NCI-H146 treated with DMSO at 0.1 percent for 48 hours (cell line): ENCODE data around the gene CCL11.

ENCODE experiments used
- DNase-seq: peaks from one replicate; lab custom pipeline; 2025; ENCODE audit not compliant: unreplicated experiment; lab: John Stamatoyannopoulos, UW

Gene CCL11

GRCh38 chr17:34285286-34285792, at the start of gene CCL11:
Gene CCL11 (plus strand): TSS chr17:34285742. CDS start chr17:34285809, 67 bp downstream.
- DNase-seq, result no peak

DNA sequence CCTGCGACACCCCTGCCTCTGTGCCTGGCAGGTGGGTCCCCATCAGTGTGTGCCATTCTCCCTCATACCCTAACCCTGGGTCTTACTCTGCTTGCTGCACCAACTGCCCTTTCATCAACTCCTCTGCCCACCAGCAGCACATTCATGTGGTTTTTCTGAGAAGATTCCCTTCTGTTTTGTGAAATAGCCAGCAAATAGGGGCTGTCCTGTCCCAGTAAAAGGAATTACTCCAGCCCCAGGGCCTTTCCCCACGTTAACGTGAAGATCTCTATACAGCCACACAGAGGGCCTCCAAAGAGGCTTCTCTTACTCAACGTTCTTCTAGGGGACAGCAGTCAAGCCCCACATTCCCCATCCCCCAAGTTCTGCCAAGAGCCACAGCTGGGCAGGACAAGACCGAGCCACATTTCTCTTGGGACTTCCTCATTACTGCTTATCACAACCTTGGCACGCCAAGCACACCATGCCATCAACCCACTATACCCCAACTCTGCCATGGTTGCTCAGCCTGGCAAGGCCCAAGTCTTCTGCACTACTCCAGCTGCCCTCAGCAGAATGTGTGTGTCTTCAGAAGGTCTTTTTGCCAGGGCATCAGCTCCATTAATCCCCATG, 49.2 kb upstream of the CCL11 start:
- no peak for DNase-seq

DNA sequence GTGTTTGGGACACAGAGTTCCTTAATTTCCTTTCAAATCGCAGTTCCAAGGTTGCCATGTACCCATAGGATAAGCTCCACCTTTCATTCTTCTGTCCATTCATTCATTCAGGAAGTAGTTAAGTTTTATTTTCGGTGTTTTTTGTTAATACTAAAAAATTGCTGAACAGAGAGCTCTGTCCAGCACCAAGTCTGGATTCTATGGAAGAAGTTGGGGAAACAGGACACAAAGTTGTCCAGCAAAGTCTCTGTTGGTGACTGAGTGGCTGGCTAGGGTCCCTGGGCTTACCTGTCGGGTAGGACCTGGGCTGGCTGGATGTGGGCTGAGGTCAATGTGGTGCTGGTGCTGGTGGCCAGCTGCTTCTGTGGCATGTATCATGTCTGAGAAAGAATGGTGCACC, 48.1 kb upstream of the CCL11 start:
- no peak for DNase-seq

- DNase-seq, result no peak
These were observed 44.5 kb upstream of the CCL11 start for GRCh38 chr17:34241062-34241461.

GRCh38 chr17:34242587-34243363, 42.8 kb upstream of the CCL11 start:
- no peak for DNase-seq

DNA sequence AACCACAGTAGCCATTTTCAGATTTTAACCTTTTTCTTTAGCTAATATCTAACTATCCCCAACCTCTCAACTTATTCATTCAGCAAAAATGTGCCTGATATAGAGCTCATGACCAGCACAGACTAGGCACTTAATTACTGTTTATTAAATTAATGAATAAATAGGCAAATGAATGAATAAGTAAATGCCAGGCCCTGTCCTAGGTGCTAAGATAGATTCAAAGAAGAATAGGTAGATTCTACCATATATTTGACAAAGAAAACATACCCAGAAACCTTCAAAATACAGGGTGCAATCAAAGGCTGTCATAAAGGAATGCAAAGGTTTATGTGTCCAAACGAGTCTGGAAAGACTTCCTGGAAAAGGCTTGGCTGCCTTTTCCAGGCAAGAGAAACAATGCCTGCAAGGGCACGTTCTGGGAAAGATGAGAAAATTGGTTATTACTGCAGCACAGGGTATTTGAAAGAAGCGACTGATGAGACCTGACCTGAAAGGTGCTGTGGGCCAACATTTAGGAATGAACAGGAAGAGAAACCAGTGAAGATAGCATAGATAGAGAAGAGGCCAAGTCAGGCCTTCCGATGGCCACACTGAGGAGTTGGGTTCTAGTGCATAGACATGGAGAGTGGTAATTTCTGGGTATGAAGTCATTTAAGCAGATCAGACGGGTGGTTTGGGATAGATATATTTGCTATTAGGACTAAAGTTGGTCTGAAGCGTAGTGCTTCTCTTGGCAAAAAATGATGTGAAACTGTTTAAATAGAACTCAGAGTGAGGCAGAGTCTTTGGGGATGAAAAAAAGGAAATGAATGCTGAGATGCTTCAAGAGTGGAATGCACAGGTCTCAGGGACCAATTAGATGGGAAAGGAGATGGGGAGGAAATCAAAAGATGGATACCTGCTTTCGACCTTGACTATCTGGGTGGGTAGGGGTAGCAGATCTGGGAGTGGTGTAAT, 41.9 kb upstream of the CCL11 start:
- no peak for DNase-seq

GRCh38 chr17:34245351-34245905, 40.1 kb upstream of the CCL11 start:
- no peak for DNase-seq

GRCh38 chr17:34246446-34246845, 39.1 kb upstream of the CCL11 start:
- no peak for DNase-seq

DNA sequence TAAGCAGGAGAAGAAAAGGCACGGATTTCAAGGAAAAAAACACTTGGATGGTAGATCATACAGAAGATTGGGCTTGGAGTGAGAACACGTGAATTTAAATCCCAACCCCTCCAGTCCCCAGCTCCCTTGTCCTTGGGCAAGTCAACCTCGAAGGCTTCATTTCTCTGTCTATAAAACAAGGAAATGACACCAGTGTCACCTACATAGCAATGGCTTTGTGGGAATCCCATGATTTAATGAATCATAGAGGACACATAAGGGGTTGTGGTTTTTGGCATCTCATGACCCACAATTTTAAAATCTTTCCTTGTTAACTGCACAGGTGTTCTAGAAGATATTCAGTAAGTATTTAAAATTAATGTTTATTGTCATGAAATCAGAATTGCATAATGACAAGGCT, 38.7 kb upstream of the CCL11 start:
- no peak for DNase-seq

DNA sequence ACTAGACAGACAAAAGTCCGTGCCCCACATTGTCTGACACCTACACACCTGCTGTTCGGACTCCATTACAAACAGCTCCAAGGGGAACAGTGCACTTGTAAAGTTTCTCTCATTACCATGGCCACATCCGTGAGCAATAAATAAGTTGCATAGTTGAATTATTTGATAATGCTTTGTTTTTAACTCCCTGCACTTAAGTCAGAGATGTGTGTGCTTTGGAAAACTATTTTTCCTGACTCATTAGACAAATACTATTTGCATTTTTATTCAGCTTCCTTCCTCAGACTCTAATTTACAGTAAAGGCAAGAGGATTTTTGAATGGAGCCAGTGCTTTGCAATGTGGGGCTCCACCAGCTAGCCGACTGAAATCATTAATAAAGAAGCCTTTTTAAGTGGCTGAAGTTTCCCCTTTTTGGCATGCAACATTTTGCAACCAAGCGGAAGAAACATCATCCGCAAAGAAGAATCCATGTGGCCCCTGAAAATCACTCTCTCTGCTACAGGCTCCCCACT, 37.0 kb upstream of the CCL11 start:
- DNase-seq, result no peak

DNA sequence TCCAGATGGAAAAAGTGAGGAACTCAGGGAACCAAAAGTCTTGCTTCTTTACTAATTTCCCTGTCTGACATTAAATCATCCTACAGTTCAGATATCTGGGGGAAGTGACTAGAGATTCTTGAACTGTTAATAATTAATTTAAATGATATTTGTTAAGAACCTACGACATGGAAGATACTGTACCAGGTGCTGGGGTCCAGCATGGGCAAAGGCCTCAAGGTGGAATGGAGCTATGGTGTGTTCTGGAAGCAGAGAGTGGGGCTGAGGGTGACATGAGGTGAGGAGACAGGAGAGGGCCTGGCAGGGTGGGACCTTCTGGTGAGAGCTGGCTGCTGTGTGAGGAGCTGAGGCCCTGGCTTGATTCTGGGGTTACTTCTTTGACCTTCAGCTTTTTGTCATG, 36.5 kb upstream of the CCL11 start:
- DNase-seq, result no peak

DNA sequence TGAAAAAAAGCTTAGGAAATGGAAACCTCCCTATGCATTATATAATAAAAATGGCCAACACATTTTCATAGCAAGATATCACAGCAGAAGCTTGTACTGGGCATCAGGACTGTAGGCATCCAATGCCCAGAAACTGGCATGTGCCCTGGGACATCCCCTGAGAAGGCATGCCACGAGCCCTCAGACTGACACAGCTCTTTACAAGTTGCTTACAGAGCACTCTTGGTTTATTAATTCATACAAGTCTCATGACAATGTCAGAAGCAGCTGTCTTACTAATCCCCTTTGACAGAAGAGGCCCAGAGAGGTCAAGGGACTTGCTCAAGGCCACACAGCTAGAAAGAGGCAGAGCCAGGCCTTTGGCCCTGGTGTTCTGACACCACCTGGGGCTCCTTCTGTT, 36.1 kb upstream of the CCL11 start:
- DNase-seq, result no peak

- DNase-seq, result no peak
These were observed 34.4 kb upstream of the CCL11 start for GRCh38 chr17:34251186-34251585.

- DNase-seq, result no peak
These were observed 33.5 kb upstream of the CCL11 start for GRCh38 chr17:34252095-34252443.

DNA sequence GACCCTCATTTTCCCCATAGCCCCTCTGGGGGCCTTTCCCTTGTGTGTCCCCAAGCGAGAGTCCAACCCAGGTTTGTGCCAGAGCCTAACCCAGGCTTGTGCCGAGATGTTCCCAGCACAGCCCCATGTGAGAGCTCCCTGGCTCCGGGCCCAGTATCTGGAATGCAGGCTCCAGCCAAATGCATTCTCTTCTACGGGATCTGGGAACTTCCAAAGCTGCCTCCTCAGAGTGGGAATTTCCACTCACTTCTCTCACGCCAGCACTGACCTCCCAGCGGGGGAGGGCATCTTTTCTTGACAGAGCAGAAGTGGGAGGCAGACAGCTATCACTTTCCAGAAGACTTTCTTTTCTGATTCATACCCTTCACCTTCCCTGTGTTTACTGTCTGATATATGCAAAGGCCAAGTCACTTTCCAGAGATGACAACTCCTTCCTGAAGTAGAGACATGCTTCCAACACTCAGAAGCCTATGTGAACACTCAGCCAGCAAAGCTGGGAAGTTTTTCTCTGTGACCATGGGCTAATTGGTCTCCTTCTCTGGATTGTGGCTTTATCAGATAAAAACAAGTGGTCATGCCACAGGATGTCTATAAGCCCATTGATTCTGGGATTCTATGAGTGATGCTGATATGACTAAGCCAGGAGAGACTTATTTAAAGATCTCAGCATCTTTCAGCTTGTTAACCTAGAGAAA, 33.0 kb upstream of the CCL11 start:
- no peak for DNase-seq

GRCh38 chr17:34253139-34253525, 32.4 kb upstream of the CCL11 start:
- DNase-seq, result no peak

DNA sequence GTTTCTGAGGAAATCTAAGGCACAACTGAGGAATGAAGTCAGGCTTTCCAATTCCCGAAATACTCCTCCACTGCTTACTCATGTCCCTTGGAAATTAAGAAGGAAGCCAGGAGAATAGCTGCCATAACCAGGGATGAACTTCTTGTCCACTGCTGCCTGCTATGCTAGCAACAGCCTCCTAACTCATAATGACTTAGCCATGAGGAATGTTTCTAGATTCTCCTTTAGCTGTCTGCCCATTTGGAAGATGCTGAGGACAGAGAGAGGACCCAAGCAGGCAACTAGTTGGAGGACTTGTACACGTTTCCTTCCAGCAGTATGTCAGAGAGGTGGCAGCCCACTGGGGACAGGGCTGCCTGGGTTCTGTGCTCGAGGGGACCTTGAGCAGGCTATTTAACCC, 31.4 kb upstream of the CCL11 start:
- DNase-seq, result no peak

DNA sequence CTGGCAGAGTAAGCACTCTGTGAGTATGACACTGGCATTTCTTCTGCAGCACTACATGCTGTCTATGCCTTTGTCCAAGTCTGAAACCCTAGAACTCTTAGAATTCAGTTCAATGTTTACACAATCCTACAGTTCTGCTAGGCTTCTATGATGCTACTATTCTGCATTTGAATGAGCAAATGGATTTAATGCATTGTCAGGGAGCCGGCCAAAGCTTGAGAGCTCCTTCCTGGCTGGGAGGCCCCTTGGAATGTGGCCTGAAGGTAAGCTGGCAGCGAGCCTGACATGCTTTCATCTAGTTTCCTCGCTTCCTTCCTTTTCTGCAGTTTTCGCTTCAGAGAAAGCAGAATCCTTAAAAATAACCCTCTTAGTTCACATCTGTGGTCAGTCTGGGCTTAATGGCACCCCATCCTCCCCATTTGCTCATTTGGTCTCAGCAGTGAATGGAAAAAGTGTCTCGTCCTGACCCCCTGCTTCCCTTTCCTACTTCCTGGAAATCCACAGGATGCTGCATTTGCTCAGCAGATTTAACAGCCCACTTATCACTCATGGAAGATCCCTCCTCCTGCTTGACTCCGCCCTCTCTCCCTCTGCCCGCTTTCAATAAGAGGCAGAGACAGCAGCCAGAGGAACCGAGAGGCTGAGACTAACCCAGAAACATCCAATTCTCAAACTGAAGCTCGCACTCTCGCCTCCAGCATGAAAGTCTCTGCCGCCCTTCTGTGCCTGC, 30.7 kb upstream of the CCL11 start, which contains the start of gene CCL2:
CCL2 (plus strand) TSS at position 635 of the 730 bp plus-strand sequence; CDS start at position 700, 65 bp downstream.
- no peak for DNase-seq

GRCh38 chr17:34255381-34255732, 30.2 kb upstream of the CCL11 start:
- DNase-seq, result no peak

DNA sequence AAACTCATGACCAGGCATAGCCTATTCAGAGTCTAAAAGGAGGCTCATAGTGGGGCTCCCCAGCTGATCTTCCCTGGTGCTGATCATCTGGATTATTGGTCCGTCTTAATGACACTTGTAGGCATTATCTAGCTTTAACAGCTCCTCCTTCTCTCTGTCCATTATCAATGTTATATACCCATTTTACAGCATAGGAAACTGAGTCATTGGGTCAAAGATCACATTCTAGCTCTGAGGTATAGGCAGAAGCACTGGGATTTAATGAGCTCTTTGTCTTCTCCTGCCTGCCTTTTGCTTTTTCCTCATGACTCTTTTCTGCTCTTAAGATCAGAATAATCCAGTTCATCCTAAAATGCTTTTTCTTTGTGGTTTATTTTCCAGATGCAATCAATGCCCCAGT, 29.7 kb upstream of the CCL11 start:
- no peak for DNase-seq
